Uterus (tissue), 4 donors: ENCODE data around the gene CTNND2. TPM values are rescaled to one million over a fixed set of nuclear protein-coding genes. Genes with fewer than 3 reads are reported as not detected.

Experiments
- DNase-seq, 2 donors: peaks; one replicate each; pipeline ENCODE4 v3.0.0-alpha.2; 2019 to 2020
- H3K27ac ChIP-seq, 2 donors: fragments of 200-600 bp; sonication (generic); 1 replicate in 1 of 2; 2 replicates in 1 of 2; pipeline ENCODE4 v1.5.1; 2016 to 2018
- H3K27me3 ChIP-seq, 2 donors: fragments of 200-600 bp; sonication (generic); one replicate each; pipeline ENCODE4 v1.5.1; 2018 to 2019; ENCODE audit warnings: control low read depth in 1 of 2
- H3K36me3 ChIP-seq, 2 donors: fragments of 200-600 bp; sonication (generic); one replicate each; pipeline ENCODE4 v1.5.1; 2019; ENCODE audit warnings: control low read depth in 1 of 2
- H3K4me1 ChIP-seq, 2 donors: fragments of 200-600 bp; sonication (generic); one replicate each; pipeline ENCODE4 v1.5.1; 2018 to 2019; ENCODE audit warnings: control low read depth in 1 of 2
- H3K4me3 ChIP-seq, 2 donors: fragments of 200-600 bp; sonication (generic); 1 replicate in 1 of 2; 2 replicates in 1 of 2; pipeline ENCODE4 v1.5.1; 2018 to 2019; ENCODE audit warnings: mild to moderate bottlenecking in 1 of 2
- H3K9me3 ChIP-seq, 2 donors: fragments of 200-600 bp; sonication (generic); one replicate each; pipeline ENCODE4 v1.5.1; 2019; ENCODE audit warnings: control low read depth in 1 of 2
- CTCF ChIP-seq, 4 experiments: fragments of 200-600 bp in 2 of 4; fragments of 450-650 bp in 2 of 4; sonication (generic) in 2 of 4; IDR thresholded peaks; one replicate each; pipeline ENCODE4 v1.5.1; 2016 to 2019; ENCODE audit warnings: antibody characterized with exemption in 4 of 4, mild to moderate bottlenecking in 2 of 4, moderate library complexity in 1 of 4
- POLR2A ChIP-seq, 2 donors: fragments of 450-650 bp; IDR thresholded peaks; one replicate each; pipeline ENCODE4 v1.6.1; 2016; ENCODE audit warnings: antibody characterized with exemption in 2 of 2, mild to moderate bottlenecking in 1 of 2, moderate library complexity in 1 of 2
- intact Hi-C: fragments of 100-400 bp; cut with DNase I; formaldehyde crosslinking; loops from one replicate; pipeline ENCODE4 v1.15.1; 2023; ENCODE audit warnings: low total_unique reads
- total RNA-seq, 4 donors: library from RNA; depleted of rRNA in 3 of 4; stranded (reverse); fragments of >200 nt in 3 of 4; gene quantifications; one replicate each; pipeline versions ENCODE4 v1.1.0 to v1.2.4, GENCODE V29; 2014 to 2023
- donor health status: DM: yes; HTN: yes; CAD: no.

CTNND2 gene
- total RNA-seq, 4 donors from 2014 or later = 0.49 to 1.2 TPM; not detected in 2

DNA sequence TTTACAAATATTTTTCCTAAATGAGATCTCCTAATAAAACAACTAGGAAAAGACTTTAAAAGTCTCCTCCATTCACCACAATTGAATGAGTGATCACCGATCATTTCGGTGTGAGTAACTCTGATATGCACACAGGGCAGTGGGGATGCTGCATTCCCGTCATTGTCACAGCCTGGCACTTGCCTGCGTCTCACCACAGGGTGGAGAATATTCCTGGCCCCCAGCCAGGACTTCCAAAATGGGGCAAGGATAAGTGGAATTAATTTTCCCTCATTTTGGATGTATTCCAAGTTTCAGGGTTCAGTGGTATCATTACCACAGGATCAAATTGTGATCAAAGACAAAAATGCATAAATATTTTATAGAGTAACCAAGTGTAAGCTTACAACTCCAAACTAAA is 107.1 kb downstream of the CTNND2 start:
- TF ChIP-seq CTCF (IDR thresholded peaks at IDR 0.05) (no peak), POLR2A (IDR thresholded peaks at IDR 0.05) (no peak)
- Histone ChIP-seq H3K4me3 (no peak overlapping the region), H3K4me1 (no peaks in the 10 kb centered on the region), H3K27me3 (no peaks in the 10 kb centered on the region), H3K27ac (no peak overlapping the region), H3K9me3 (no peaks in the 10 kb centered on the region), H3K36me3 (no peaks in the 10 kb centered on the region)
- intact Hi-C loops = no loop called here
- no peak for DNase-seq

DNA sequence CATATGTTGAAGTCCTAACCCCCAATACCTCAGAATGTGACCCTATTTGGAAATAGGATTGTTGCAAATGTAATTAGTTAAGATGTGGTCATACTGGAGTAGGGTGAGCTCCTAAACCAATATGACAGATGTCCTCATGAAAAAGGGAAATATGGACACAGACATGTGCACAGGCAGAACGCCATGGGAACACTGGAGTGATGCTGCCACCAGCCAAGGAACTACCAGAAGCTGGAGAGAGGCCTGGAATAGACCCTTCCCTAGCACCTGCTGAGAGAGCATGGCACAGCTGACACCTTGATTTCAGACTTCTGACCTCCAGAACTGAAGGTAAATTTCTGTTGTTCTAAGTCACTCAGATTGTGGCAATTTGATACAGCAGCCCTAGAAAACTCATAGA is 110.8 kb downstream of the CTNND2 start:
- TF ChIP-seq CTCF (IDR thresholded peaks at IDR 0.05) = no peak
- no peak for TF ChIP-seq POLR2A (IDR thresholded peaks at IDR 0.05)
- DNase-seq = no peak
- Histone ChIP-seq H3K9me3 (no peaks in the 10 kb centered on the region), H3K4me1 (no peaks in the 10 kb centered on the region), H3K36me3 (no peaks in the 10 kb centered on the region), H3K27me3 (no peaks in the 10 kb centered on the region), H3K4me3 (no peak overlapping the region), H3K27ac (no peak overlapping the region)
- intact Hi-C loops = no loop called here

GRCh38 chr5:11792621-11793020 is 111.6 kb downstream of the CTNND2 start:
- intact Hi-C loops = no loop called here
- Histone ChIP-seq H3K4me1 (no peaks in the 10 kb centered on the region), H3K4me3 (no peak overlapping the region), H3K9me3 (no peaks in the 10 kb centered on the region), H3K27ac (no peak overlapping the region), H3K27me3 (no peaks in the 10 kb centered on the region), H3K36me3 (no peaks in the 10 kb centered on the region)
- TF ChIP-seq CTCF (IDR thresholded peaks at IDR 0.05) (no peak), POLR2A (IDR thresholded peaks at IDR 0.05) (no peak)
- no peak for DNase-seq

DNA sequence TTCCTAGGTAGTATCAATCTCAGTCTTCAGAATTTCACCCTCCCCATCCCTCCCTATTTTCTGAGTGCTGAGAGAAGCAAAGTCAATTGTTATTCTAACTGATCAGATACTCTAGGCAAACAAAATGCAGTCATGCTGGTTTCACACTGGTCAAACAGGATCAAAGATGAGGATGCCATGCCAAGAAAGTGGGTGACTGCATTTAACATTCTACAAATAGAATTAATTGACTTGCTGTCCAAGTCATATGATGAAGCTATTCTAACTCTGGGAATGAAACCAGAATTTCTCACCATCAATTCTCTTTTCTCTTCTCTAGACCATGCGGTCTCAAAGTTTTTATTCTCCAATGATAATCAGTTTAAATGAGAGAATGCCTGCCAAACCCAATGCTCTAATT is 112.5 kb downstream of the CTNND2 start:
- TF ChIP-seq CTCF (IDR thresholded peaks at IDR 0.05) = no peak
- TF ChIP-seq POLR2A (IDR thresholded peaks at IDR 0.05) = no peak
- Histone ChIP-seq H3K4me1 (no peaks in the 10 kb centered on the region), H3K27ac (no peak overlapping the region), H3K9me3 (no peaks in the 10 kb centered on the region), H3K36me3 (no peaks in the 10 kb centered on the region), H3K27me3 (no peaks in the 10 kb centered on the region), H3K4me3 (no peak overlapping the region)
- DNase-seq = no peak
- intact Hi-C loops = no loop called here

DNA sequence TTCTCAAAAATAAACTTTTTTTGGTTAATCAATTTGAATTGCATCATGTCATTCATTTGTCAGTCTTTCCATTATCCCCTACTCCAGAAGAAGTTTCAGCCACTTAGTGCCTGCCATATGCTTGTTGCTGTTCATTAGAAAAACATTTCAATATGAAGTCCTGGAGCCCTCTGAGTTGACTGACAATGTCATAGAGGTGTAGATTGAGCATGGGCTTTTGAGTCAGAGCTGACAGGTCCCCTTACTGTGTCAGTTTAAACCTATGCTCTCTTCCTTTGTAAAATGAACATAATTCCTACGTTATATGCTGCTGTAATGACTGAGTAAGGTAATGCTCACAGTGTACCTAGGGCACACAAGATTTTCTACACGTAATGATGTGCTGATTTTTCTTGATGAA is 114.0 kb downstream of the CTNND2 start:
- no peaks in the 10 kb centered on the region for H3K9me3 ChIP-seq
- TF ChIP-seq POLR2A (IDR thresholded peaks at IDR 0.05) (no peak), CTCF (IDR thresholded peaks at IDR 0.05) (no peak)
- H3K27ac ChIP-seq = no peak overlapping the region
- no peak for DNase-seq
- no peaks in the 10 kb centered on the region for H3K36me3 ChIP-seq
- no peaks in the 10 kb centered on the region for H3K27me3 ChIP-seq
- H3K4me1 ChIP-seq = no peaks in the 10 kb centered on the region
- no peak overlapping the region for H3K4me3 ChIP-seq
- intact Hi-C loops = no loop called here
